DOHH2 (cell line): ENCODE data around the gene PGA5.
"Not testable (repeated sequence)": the region's sequence is repeated elsewhere in the genome, so short reads cannot be mapped to it uniquely, and the experiment has no call there.

Experiments used
- H3F3A ChIP-seq: fragments of 200-600 bp; sonication (generic), shearing (Covaris generic); 2 replicates; pipeline ENCODE4 v1.6.0; 2016; ENCODE audit warnings: antibody characterized with exemption, mild to moderate bottlenecking; ENCODE audit not compliant: control insufficient read depth, insufficient read depth
- H3K27ac ChIP-seq: fragments of 200-600 bp; sonication (generic); 2 replicates; pipeline ENCODE4 v1.5.1; 2014; ENCODE audit warnings: low read depth, mild to moderate bottlenecking, low read length, moderate library complexity
- H3K27me3 ChIP-seq: fragments of 200-600 bp; sonication (generic); 2 replicates; pipeline ENCODE4 v1.6.1; 2014; ENCODE audit warnings: mild to moderate bottlenecking, low read length, mixed read lengths; ENCODE audit not compliant: control insufficient read depth
- H3K36me3 ChIP-seq: fragments of 200-600 bp; sonication (generic); 2 replicates; pipeline ENCODE4 v1.6.1; 2014; ENCODE audit warnings: mild to moderate bottlenecking, low read length, moderate library complexity, mixed read lengths; ENCODE audit not compliant: control insufficient read depth
- H3K4me1 ChIP-seq: fragments of 200-600 bp; sonication (generic); 2 replicates; pipeline ENCODE4 v1.6.1; 2014; ENCODE audit warnings: mild to moderate bottlenecking, low read length, mixed read lengths; ENCODE audit not compliant: control insufficient read depth
- H3K4me2 ChIP-seq: fragments of 200-600 bp; sonication (generic); 2 replicates; pipeline ENCODE4 v1.6.0; 2014; ENCODE audit warnings: mild to moderate bottlenecking, low read length, moderate library complexity
- H3K4me3 ChIP-seq: fragments of 200-600 bp; sonication (generic); 2 replicates; pipeline ENCODE4 v1.5.1; 2014; ENCODE audit warnings: mild to moderate bottlenecking, low read length, mixed read lengths
- H3K79me2 ChIP-seq: fragments of 200-600 bp; sonication (generic); 2 replicates; pipeline ENCODE4 v1.6.1; 2014; ENCODE audit warnings: mild to moderate bottlenecking, low read length, mixed read lengths; ENCODE audit not compliant: control insufficient read depth
- H3K9me2 ChIP-seq: fragments of 200-600 bp; sonication (generic); replicated peaks from 2 replicates; pipeline ENCODE4 v1.6.1; 2014; ENCODE audit warnings: mild to moderate bottlenecking, low read length, mixed read lengths; ENCODE audit not compliant: control insufficient read depth
- H3K9me3 ChIP-seq: fragments of 200-600 bp; sonication (generic); 2 replicates; pipeline ENCODE4 v1.6.1; 2014; ENCODE audit warnings: antibody characterized with exemption, low read length, mixed read lengths; ENCODE audit not compliant: control insufficient read depth, insufficient read depth
- H4K20me1 ChIP-seq: fragments of 200-600 bp; sonication (generic); 2 replicates; pipeline ENCODE4 v1.6.0; 2014; ENCODE audit warnings: low read depth, mild to moderate bottlenecking, antibody characterized with exemption, low read length, moderate library complexity; ENCODE audit not compliant: control insufficient read depth, insufficient read depth
- CTCF ChIP-seq: fragments of 200-600 bp; sonication (generic); IDR thresholded peaks from one replicate; pipeline ENCODE4 v1.5.1; 2014; ENCODE audit warnings: antibody characterized with exemption, mild to moderate bottlenecking, low read depth, low read length; ENCODE audit not compliant: poor library complexity, severe bottlenecking
- EZH2phosphoT487 ChIP-seq: fragments of 200-600 bp; sonication (generic); IDR thresholded peaks from 2 replicates; pipeline ENCODE4 v1.6.1; 2017; ENCODE audit warnings: borderline replicate concordance, mild to moderate bottlenecking, antibody characterized with exemption, low read length, moderate library complexity, mixed read lengths

The PGA5 gene

GRCh38 chr11:61201476-61201875 is 39.5 kb upstream of the PGA5 start:
- TF ChIP-seq CTCF, result no peak
- TF ChIP-seq EZH2phosphoT487, result no peak
- no peak overlapping the region for H3K27ac ChIP-seq
- no peaks in the 10 kb centered on the region for H3K9me2 ChIP-seq
- no peaks in the 10 kb centered on the region for H3K79me2 ChIP-seq
- H3K4me2 ChIP-seq, result no peak overlapping the region
- H3K9me3 ChIP-seq, result no peaks in the 10 kb centered on the region
- H3F3A ChIP-seq, result no peaks in the 10 kb centered on the region
- H3K4me3 ChIP-seq, result no peak overlapping the region
- no peaks in the 10 kb centered on the region for H3K4me1 ChIP-seq
- no peaks in the 10 kb centered on the region for H4K20me1 ChIP-seq
- 0 out of 2 replicates have a peak, but pooled peaks cover 2% of the 10 kb centered on the region for H3K27me3 ChIP-seq
- no peaks in the 10 kb centered on the region for H3K36me3 ChIP-seq

GRCh38 chr11:61202950-61203746 is 37.8 kb upstream of the PGA5 start, which contains the start of gene PGA3:
TSS of gene PGA3 (plus strand) at chr11:61203515. CDS start at chr11:61203565, 50 bp downstream.
- not testable (repeated sequence) for H3K4me3 ChIP-seq, H4K20me1 ChIP-seq, H3K79me2 ChIP-seq, H3K36me3 ChIP-seq, H3K27me3 ChIP-seq, H3K4me2 ChIP-seq, H3K27ac ChIP-seq, H3K9me2 ChIP-seq, H3K4me1 ChIP-seq, H3F3A ChIP-seq, H3K9me3 ChIP-seq

GRCh38 chr11:61203873-61204272 is 37.1 kb upstream of the PGA5 start:
- H3K4me2 ChIP-seq, H3K27me3 ChIP-seq, H3F3A ChIP-seq, H3K4me1 ChIP-seq, H3K79me2 ChIP-seq, H4K20me1 ChIP-seq, H3K27ac ChIP-seq, H3K9me2 ChIP-seq, H3K4me3 ChIP-seq, H3K36me3 ChIP-seq, H3K9me3 ChIP-seq: not testable (repeated sequence)

- not testable (repeated sequence) for H3K4me3 ChIP-seq, H4K20me1 ChIP-seq, H3K4me1 ChIP-seq, H3K36me3 ChIP-seq, H3K4me2 ChIP-seq, H3K9me2 ChIP-seq, H3K27ac ChIP-seq, H3F3A ChIP-seq, H3K9me3 ChIP-seq, H3K27me3 ChIP-seq, H3K79me2 ChIP-seq
Observed at GRCh38 chr11:61204502-61205059, 36.4 kb upstream of the PGA5 start.

GRCh38 chr11:61207636-61208310 is 33.2 kb upstream of the PGA5 start:
- H3K9me2 ChIP-seq, H3K27ac ChIP-seq, H3K36me3 ChIP-seq, H3K27me3 ChIP-seq, H3K9me3 ChIP-seq, H3K4me3 ChIP-seq, H3K4me2 ChIP-seq, H4K20me1 ChIP-seq, H3K4me1 ChIP-seq, H3F3A ChIP-seq, H3K79me2 ChIP-seq: not testable (repeated sequence)

GRCh38 chr11:61210629-61211028 is 30.3 kb upstream of the PGA5 start:
- not testable (repeated sequence) for H3K27ac ChIP-seq, H3K79me2 ChIP-seq, H3K27me3 ChIP-seq, H3K36me3 ChIP-seq, H3K4me3 ChIP-seq, H3K9me2 ChIP-seq, H3F3A ChIP-seq, H3K9me3 ChIP-seq, H4K20me1 ChIP-seq, H3K4me2 ChIP-seq, H3K4me1 ChIP-seq

GRCh38 chr11:61211327-61211952 is 29.5 kb upstream of the PGA5 start:
- H4K20me1 ChIP-seq, H3K79me2 ChIP-seq, H3K4me3 ChIP-seq, H3K9me2 ChIP-seq, H3K9me3 ChIP-seq, H3K36me3 ChIP-seq, H3K27me3 ChIP-seq, H3K27ac ChIP-seq, H3K4me1 ChIP-seq, H3F3A ChIP-seq, H3K4me2 ChIP-seq: not testable (repeated sequence)
